Activated CD4-positive, alpha-beta T cell treated with anti-CD3 and anti-CD28 coated beads for 24 hours (primary cell): ENCODE measurements around the gene SLC22A12.
"Not testable (repeated sequence)": the region's sequence is repeated elsewhere in the genome, so short reads cannot be mapped to it uniquely, and the experiment has no call there.

Source experiments
- DNase-seq, 2 donors: peaks; one replicate each; pipeline ENCODE4 v3.0.0-alpha.2; 2020; ENCODE audit warnings: low read depth in 2 of 2

Gene SLC22A12

DNA sequence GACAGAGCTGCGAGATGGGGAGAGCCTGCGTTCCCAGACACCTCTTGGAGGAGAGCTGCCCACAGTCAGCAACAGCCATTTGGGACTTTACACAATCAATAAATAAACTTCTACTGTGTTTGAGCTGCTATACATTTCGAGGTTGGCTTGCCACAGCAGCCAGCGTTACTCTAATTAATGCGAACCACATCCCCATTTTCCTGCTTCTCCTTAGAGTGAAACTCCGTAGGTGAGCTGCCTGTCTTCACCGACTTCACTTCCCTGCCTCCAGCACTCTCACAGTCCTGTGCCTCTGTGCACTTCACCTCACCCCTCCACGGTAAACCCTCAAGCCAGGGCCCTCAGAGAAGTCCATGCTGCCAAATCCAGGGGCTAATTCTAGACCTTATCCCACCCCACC lies 5.9 kb upstream of the SLC22A12 start:
- no peak for DNase-seq

DNA sequence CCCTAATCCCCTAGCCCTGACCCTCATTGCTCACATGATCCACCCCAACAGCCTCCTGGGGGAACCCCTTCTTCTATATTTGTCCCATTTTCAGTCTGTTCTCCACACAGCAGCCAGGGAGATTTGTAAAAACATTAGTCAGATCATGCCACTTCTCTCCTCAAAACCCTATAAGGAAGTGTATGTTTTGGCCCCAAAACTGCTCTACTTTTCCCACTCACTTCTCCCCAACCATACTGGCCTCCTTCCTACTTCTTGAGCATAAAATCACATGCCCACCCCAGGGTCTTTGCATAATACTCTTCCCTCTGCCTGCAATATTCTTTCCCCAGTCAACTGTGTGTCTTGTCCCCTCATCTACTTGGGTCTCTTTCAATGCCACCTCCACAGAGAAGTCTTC lies 4.7 kb upstream of the SLC22A12 start:
- no peak for DNase-seq

GRCh38 chr11:64588701-64589100 lies 2.3 kb upstream of the SLC22A12 start:
- DNase-seq = no peak

GRCh38 chr11:64591257-64592233 lies 525 bp downstream of the SLC22A12 start:
- no peak for DNase-seq

GRCh38 chr11:64592234-64592615 lies 1.2 kb downstream of the SLC22A12 start:
- DNase-seq = no peak

DNA sequence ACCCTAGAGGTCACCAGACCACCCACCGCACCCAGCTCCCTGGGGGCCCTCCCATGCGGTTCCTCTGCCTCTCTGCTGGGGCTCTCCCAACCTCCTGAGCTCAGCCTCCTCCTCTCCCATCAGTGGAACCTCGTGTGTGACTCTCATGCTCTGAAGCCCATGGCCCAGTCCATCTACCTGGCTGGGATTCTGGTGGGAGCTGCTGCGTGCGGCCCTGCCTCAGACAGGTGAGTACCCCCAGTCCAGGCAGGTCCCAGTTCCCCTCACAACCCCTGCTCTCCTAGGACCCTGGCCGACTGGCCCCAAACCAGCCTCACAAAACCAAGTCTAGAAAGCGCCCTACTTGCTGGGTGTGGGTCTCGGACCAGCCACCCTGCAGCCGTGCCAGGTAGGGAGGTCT lies 1.6 kb downstream of the SLC22A12 start:
- DNase-seq = no peak

- DNase-seq = no peak
These were observed 2.4 kb downstream of the SLC22A12 start for GRCh38 chr11:64593156-64594105.

DNA sequence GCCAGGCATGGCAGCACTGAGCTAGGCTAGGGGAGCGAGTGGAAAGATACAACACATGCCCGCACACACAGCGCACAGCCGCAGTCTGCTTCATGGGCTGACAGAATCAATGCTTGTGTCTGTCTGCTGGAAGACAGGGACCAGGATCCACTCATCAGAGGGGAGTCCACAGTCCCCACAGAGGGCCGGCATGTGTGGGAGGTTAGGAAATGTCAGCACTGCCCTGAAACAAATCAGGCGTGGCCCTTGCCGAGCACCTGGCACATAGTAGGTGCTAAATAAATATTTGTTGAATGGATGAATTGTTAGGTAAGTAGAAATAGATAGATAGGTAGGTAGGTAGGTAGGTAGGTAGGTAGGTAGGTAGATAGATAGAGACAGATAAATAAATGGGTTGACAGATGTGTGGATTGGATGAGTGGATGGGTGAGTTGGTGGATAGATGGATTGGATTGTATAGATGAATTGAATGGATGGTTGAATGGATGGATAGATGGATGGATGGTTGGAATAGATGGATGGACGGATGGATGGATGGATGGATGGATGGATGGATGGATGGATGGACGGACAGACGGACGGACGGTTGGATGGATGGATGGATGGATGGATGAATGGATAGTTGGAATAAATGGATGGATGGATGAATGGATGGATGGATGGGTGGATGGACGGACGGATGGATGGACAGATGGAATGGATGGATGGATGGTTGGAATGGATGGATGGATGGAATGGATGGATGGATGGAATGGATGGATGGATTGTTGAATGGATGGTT lies 3.3 kb downstream of the SLC22A12 start:
- no peak for DNase-seq

DNA sequence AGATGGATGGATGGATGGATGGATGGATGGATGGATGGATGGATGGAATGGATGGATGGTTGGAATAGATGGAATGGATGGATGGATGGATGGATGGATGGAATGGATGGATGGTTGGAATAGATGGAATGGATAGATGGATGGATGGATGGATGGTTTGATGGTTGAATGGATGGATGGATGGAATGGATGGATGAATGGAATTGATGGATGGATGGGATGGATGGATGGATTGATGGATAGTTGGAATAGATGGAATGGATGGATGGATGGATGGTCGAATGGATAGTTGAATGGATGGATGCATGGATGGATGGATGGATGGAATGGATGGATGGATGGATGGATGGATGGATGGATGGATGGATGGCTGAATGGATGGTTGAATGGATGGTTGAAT lies 4.9 kb downstream of the SLC22A12 start:
- DNase-seq = not testable (repeated sequence)

- DNase-seq = no peak
These were observed 6.7 kb downstream of the SLC22A12 start for GRCh38 chr11:64597671-64598101.

GRCh38 chr11:64598106-64598796 lies 7.2 kb downstream of the SLC22A12 start:
- no peak for DNase-seq

DNA sequence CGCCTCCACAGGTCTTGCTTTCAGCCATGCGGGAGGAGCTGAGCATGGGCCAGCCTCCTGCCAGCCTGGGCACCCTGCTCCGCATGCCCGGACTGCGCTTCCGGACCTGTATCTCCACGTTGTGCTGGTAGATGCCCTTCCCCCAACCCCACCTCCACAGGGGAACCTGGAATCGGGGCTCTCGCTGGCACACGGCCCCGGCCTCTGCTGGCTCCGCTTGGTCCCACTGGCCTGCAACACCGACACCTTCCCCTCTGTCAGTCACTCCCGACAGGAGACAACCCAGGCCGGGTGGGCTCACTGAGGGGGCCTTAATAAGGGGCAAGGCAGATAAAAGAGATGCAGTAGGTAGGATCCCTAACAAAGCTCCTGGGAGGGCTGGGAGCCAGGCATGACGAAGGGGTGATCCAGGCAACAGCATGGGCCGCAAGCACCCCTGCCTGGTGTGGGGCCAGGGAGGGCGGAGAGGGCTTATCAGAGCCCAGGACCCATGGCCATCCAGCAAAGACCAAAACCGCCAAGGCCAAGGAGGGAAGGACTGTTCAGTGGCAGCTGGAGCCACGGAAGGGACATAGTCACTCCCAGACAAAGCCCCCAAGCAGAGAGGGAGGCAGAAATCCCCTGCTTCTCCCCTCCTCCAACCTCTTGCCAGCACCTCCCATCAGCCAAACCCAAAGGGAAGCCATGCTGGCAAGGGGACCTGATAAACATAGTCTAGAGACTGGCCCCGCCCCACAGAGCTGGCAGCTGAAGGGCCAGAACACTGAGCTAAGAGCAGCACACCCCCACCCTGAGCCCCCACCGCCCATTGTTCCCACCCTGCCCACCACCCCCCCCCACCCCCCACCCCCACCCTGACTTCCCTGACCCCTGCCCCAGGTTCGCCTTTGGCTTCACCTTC lies 8.0 kb downstream of the SLC22A12 start:
- DNase-seq = no peak

GRCh38 chr11:64599698-64600211 lies 8.7 kb downstream of the SLC22A12 start:
- DNase-seq = no peak

DNA sequence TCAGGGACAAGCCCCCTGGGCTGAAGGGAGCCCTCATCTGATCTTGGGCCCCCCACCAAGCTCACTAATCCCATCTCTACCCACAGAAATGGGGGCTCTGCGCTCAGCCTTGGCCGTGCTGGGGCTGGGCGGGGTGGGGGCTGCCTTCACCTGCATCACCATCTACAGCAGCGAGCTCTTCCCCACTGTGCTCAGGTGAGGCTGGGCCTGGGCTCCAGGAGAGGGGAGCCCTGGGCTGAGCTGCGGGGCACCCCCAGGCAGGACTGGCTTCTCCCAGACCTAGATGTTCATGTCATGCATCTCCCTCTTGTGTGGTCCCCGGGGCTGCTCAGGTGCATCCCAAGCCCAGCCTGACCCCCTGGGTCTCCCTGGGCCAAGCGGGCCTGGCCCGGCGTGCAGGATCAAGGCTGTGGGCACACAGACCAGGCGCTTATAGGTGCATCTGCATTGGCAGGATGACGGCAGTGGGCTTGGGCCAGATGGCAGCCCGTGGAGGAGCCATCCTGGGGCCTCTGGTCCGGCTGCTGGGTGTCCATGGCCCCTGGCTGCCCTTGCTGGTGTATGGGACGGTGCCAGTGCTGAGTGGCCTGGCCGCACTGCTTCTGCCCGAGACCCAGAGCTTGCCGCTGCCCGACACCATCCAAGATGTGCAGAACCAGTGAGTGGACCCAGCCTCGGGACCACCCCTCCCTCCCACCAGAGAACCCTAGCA lies 9.4 kb downstream of the SLC22A12 start:
- no peak for DNase-seq

GRCh38 chr11:64601605-64602465 lies 10.8 kb downstream of the SLC22A12 start:
- no peak for DNase-seq

GRCh38 chr11:64602466-64603070 lies 11.5 kb downstream of the SLC22A12 start:
- no peak for DNase-seq

GRCh38 chr11:64603411-64604110 lies 12.5 kb downstream of the SLC22A12 start:
- DNase-seq = no peak
